ENCODE results near the gene COQ10B.
"Not testable (repeated sequence)": the region's sequence is repeated elsewhere in the genome, so short reads cannot be mapped to it uniquely, and the experiment has no call there.

The COQ10B gene

DNA sequence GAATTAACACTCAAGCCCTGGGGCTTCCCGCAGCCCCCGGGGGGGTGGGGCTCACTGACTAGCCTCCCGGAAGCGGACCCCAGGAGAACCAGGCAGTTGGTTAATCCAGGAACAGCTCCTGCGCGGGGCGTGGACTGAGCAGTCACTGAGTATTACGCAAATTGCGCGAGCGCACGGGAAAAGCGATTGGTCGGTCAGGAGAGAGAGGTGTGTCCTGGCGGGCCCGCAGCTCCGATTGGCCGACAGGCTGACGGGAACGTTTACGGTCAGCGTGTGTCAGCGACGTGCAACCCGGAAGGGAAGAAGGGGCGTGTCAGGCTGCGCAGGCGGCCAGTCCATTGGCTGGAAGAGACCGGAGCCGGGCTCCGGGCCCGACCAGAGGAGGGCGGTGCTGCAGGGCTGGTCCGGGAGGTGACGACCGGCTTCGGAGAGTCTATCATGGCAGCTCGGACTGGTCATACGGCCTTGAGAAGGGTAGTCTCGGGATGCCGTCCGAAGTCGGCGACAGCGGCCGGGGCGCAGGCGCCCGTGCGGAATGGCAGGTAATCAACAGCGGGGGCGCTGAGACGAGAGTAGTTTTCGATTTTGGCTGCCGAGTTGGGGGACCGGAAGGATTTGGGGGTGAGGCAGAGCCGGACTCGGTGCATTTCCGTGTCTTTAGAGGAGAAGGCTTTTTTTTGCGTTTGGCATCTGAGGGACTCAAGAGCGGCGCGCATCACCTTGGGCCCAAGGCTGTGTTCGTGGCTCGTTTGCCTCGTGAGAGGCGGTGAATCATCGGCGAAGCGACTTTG is at the start of gene COQ10B:
Gene COQ10B, plus strand, starts transcription at position 430 of the 791 bp plus-strand sequence. Its CDS starts 9 bp downstream, at position 439.
- peak; percentile 92 for DNase-seq

- DNase-seq: no peak
Observed at GRCh38 chr2:197405582-197405981, 47.8 kb upstream of the COQ10B start.

GRCh38 chr2:197414039-197414438 is 39.3 kb upstream of the COQ10B start:
- no peak for DNase-seq

DNA sequence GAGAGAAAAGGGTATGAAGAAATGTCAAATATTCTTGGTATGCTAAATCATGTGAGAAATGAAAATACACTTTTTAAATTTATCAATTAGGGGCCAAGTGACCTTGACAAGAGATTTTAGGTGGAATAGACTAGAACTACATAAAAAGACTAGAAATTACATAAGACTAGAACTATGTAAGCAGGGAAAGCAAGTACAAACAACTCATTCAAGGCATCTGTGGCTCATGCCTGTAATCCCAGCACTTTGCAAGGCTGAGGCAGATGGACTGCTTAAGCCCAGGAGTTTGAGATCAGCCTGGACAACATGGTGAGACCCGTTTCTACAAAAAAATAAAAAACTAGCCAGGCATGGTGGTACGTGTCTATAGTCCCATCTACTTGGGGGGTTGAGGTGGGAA is 38.8 kb upstream of the COQ10B start:
- DNase-seq: no peak

GRCh38 chr2:197416268-197416667 is 37.1 kb upstream of the COQ10B start:
- DNase-seq: no peak

- no peak for DNase-seq
Observed at GRCh38 chr2:197419438-197419837, 33.9 kb upstream of the COQ10B start.

- no peak for DNase-seq
Observed at GRCh38 chr2:197423307-197423706, 30.0 kb upstream of the COQ10B start.

DNA sequence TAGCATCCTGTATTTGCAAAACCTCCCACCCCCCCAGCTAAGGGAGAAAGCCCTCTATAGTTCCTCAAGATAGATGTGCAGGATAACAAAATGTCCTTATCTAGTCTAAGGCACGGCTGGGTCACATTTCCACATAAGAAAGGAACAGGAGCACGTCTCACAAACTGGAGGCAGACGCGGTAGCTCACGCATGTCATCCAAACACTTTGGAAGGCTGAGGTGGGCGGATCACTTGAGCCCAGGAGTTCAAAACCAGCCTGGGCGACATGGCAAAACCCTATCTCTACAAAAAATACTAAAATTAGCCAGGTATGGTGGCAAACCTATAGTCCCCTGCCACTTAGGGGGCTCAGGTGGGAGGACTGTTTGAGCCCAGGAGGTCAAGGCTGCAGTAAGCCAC is 27.8 kb upstream of the COQ10B start:
- no peak for DNase-seq

- no peak for DNase-seq
Observed at GRCh38 chr2:197426723-197427603, 26.4 kb upstream of the COQ10B start.

DNA sequence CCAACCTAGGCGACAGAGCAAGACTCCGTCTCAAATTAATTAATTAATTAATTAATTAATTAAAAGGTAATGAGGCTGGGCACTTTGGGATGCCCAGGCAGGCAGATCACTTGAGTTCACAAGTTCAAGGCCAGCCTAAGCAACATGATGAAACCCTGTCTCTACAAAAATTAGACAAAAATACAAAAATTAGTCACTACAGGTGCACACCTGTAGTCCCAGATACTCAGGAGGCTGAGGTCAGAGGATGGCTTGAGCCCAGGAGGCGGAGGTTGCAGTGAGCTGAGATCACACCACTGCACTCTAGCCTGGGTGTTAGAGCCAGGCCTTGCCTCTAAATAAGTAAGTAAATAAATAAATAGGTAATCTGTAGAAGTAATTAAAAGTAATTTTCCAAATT is 25.4 kb upstream of the COQ10B start:
- no peak for DNase-seq

DNA sequence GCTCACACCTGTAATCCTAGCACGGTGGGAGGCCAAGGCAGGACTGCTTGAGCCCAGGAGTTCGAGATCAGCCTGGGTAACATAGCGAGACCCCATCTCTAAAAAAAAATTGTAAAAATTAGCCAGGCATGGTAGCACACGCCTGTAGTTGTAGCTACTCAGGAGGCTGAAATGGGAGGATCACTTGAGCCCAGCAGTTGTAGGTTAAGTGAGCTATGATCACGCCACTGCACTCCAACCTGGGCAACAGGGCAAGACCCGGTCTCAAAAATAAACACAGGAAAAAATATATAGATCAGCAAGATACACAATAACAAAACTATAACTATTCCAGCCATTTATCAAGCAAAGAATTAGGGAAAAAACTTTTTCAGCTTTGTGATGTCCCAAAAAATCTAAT is 21.5 kb upstream of the COQ10B start:
- DNase-seq: no peak

DNA sequence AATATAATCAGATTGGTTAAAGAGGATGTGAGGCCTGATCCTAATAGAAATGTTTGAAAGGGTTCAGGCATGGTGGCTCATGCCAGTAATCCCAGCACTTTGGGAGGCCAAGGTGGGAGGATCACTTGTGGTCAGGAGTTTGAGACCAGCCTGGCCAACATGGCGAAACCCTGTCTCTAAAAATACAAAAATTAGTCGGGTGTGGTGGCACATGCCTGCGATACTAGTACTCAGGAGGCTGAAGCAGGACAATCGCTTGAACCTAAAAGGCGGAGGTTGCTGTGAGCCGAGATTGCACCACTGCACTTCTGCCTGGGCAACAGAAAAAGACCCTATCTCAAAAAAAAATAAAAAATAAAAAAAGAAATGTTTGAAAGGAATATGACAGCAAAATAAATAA is 20.8 kb upstream of the COQ10B start:
- DNase-seq: not testable (repeated sequence)

DNA sequence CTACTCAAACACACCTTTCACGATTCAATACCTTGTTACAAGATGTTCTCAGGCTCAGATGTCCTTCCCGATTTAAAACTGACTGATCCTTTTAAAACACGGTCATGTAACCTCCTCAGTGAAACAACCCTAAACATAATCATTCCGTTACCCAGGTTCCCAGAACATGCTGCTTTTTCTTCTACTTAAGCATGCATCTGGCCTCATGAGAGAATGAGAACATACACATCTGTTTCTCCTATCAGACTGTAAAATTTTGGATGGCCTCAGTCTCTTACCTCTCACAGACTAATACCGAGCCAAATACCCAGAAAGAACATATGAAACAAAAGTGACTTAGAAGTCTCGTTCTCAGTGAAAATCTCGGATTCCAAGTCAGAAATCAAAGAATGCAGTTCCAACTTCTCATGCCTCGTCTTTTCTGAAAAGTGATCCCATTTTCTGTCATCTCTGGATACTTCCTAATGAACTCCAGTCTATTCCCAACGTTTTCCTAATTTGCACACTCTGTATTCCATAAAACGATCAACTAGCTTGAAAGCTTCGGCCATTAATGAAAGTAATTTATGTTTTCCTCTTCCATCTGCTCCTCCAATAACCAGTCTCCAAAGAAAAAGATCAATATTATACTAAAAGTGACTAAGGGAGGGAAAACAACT is 19.4 kb upstream of the COQ10B start:
- DNase-seq: no peak

DNA sequence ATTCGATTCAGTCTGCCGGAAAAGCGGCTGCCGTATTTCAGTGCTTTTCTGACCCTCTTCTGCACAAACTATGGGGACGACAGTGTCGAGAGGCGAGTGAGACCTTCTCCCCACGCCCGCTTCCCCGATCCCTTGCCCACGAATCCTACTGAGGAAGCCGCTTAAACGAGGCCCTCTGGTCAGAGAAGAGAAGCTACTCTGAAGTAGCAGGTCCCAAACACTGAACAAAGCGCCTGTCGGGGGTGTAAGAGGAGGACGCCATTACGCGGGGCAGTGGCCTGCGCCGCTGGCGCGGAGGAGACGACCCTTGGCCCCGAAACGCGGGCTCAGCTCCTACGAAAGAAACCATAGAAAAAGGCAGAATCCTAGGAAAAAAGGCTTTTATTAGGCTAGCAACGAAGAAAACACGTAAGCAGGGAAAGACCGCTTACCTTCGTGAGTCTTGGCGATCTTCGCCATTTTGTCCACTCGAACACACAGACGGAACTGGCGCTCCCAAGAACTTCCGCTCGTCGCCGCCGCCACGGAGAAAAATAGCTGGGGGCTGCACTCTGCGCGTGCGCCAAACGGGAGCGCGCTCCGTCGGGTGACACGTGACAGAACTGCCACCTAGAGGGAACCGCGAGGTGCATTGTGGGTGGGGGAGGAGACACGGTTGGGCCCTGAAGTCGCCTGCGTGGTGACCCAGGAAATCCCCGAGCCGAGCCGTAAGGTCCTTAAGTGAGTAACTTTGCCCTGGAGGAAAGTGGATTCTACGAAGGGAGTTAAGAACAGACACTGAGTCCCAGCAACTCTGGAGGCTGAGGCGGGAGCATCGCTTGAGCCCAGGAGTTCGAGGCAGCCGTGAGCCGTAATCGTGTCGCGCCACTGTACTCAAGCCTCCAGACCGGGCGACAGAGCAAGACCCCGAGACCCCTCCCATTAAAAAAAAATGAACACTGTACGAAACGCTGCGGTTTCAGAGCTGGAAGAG is 18.5 kb upstream of the COQ10B start, which contains the start of gene SF3B1:
Gene SF3B1, minus strand, starts transcription at position 488 of the 973 bp plus-strand sequence. Its CDS starts 29 bp downstream, at position 459.
- peak; percentile 66 for DNase-seq

- DNase-seq: no peak
Observed at GRCh38 chr2:197435598-197436420, 17.5 kb upstream of the COQ10B start.

GRCh38 chr2:197437380-197437779 is 16.0 kb upstream of the COQ10B start:
- DNase-seq: no peak

- no peak for DNase-seq
Observed at GRCh38 chr2:197442857-197443256, 10.5 kb upstream of the COQ10B start.

DNA sequence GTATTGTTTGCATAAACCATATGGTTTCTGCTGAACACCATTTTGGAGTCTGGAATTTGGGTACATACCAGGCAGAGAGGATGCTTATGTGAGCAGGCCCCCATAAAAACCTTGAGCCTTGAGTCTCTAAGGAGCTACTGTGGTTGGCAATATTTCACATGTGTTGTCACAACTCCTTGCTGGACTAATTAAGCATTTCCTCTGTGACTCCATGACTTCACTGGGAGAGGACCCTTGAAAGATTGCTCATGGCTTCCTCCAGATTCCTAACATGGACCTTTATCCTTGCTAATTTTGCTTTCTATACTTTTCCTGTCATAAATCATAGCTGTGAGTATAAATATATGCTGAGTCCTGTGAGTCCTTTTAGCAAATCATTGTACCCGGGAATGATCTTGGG is 7.6 kb upstream of the COQ10B start:
- no peak for DNase-seq

GRCh38 chr2:197446844-197447243 is 6.5 kb upstream of the COQ10B start:
- no peak for DNase-seq

- DNase-seq: peak; percentile 42
Observed at GRCh38 chr2:197450465-197450864, 2.9 kb upstream of the COQ10B start.

DNA sequence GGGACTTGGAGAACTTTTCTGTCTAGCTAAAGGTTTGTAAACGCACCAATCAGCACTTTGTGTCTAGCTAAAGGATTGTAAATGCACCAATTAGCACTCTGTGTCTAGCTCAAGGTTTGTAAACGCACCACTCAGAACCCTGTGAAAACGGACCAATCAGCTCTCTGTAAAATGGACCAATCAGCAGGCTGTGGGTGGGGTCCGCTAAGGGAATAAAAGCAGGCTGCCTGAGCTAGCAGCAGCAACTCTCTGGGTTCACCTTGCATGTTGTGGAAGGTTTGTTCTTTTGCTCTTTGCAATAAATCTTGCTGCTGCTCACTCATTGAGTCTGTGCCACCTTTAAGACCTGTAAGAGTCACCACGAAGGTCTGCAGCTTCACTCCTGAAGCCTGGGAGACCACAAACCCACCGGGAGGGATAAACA is 2.4 kb upstream of the COQ10B start:
- not testable (repeated sequence) for DNase-seq
